GM21717 (cell line): ENCODE results near the gene GABRG3.
"Not testable (repeated sequence)": the region's sequence is repeated elsewhere in the genome, so short reads cannot be mapped to it uniquely, and the experiment has no call there.

ENCODE experiments used
- ATAC-seq: cut with Tn5 transposase; IDR thresholded peaks from one replicate; pipeline ENCODE4 v1.9.1; 2021; ENCODE audit warnings: mild to moderate bottlenecking, moderate library complexity; ENCODE audit not compliant: unreplicated experiment

Gene GABRG3

DNA sequence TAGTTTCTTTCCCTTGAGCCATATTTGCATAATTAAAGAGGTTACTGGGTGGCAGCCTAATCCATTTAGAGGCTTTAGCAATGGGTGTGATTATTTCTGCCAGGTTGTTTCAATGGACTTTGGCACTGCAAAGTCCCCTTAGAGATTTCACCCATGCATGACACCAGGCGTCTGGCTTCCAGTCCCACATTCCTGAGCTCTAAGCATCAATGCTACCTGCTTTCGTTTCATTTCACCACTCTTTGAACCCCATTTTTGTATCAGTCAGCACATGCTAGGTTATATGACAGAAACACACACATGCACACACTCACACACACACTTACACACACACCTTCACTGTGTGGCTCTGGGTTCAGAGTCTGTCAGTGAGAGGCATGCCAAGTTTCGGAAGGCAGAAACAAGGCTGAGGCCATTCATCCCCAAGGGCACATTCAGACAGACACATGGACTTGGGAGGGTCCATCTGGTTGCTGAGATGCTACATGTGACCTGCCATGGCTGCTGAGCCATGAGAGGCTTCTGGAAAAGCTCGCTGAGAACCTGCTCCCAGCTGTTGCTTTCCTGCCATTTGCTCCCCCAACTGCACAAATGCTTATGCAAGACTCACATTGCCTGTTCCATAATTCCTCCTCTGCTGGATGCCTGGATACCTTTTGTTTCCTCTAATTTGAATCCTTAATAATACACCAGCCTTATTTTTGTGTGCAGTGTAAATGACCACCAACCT is 354.1 kb downstream of the GABRG3 start:
- no peak for ATAC-seq

- ATAC-seq = no peak
Observed at GRCh38 chr15:27327467-27328025, 356.6 kb downstream of the GABRG3 start.

DNA sequence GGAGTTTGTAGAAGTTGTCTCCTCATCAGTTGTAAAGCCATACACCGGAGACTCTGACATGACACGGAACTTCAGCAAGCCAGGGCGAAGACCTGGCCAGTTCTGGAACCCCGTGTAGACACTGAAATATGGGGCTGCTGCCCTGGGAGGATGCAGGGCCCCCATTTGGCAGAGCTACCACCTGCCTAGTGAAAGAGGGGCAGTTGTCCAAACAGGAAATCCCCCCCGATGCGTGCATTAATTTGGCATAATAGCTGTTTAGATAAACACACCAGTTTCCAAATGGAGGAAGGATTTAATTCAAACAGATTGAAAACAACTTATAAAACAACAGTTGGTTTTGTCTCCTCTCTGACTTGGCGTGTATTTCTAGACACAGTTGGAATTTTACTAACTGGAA is 357.2 kb downstream of the GABRG3 start:
- ATAC-seq = no peak

- no peak for ATAC-seq
Observed at GRCh38 chr15:27328608-27329007, 357.6 kb downstream of the GABRG3 start.

GRCh38 chr15:27330326-27330725 is 359.3 kb downstream of the GABRG3 start:
- ATAC-seq = no peak

- no peak for ATAC-seq
Observed at GRCh38 chr15:27336676-27337075, 365.7 kb downstream of the GABRG3 start.

- ATAC-seq = no peak
Observed at GRCh38 chr15:27339138-27339537, 368.2 kb downstream of the GABRG3 start.

- ATAC-seq = no peak
Observed at GRCh38 chr15:27341780-27342343, 370.9 kb downstream of the GABRG3 start.

DNA sequence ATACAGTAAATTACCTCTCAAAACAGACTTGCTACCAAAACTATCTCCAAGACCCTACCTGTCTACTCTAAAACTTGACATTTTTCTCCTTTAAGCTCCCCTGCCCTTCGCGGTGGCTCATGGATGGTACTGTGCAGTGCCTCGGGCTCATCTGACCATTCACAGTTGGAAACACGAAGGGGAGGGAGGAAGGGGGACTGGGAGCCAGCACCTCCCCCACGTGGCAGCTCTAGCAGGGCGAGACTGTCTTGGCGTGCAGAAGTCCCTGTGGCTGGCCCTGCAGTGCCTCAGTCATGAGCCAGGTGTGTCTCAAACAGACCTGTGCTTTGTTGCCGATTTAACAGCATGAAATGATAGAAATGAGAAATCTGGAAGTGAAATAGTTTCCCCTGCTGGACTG is 372.0 kb downstream of the GABRG3 start:
- no peak for ATAC-seq

DNA sequence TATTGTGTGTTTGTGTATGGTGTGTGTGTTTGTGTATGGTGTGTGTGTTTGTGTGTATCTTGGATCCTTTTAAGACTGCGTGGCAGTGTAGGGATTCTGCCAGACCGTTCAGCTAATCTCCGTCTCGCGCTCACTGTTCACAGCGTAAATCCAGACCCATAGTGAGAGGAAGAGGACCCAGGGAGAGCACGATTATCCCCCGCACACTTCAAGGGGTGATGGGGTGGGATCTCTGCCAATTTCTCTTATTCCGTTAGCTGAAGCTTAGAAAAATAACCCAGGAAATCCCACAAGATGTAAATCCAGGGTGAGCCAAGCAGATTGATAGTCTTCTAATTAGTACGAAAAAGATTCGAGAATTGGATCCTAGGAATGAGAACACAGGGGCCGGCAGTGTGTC is 381.2 kb downstream of the GABRG3 start:
- ATAC-seq = no peak

- ATAC-seq = no peak
Observed at GRCh38 chr15:27353856-27354255, 382.9 kb downstream of the GABRG3 start.

DNA sequence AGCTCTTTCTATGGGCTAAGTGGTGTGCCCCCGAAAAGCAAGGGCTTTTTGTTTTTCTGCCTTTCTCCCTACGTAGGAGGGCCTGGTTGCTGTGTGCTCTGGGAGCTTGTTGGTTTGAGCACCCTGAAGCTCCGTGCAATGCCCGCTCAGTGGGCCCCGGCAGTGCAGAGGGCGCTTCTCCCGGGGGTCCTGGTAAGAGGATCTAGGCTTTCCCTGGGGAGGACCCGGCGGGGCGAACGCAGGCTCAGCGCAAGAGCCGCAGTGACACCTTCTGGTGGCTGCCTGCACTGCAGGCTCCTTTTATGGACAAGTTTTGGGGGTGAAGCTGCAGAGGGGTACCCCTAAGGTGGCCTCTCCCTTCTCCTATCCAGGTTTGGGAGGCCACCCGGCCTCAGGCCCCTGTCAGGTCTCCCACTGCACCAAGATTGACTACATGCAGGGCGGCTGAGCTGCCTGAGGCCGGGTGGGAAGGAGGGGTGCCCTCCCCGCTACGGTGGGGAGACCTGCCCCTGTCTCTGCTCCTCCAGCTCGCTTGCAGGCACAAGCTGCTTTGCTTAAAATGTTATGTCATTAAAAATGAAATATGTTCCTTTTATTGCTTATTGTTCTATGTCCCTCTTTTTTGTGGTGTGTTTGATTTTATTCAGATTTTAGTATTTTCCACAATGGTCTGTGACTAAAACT is 387.9 kb downstream of the GABRG3 start:
- no peak for ATAC-seq

GRCh38 chr15:27359586-27359985 is 388.6 kb downstream of the GABRG3 start:
- ATAC-seq = no peak

DNA sequence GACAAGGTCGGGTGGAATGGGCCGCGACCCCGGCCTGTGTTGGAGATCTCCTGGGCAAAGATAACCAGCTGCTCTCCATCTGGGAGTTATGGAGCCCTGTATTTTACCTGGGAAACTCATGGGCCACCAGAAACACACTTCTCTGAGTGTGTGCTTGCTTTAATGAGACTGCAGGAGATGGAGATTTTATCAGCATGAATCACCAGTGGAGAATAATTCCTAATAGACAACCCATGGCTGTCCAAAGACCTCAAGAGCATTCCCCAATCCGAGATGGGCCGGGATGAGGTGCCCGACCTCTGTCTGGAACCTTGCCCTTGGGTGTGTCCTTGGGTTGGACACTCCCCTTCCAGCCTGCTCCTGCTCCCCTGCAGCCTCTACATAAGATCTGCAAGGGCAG is 389.3 kb downstream of the GABRG3 start:
- ATAC-seq = no peak

- no peak for ATAC-seq
Observed at GRCh38 chr15:27361438-27361837, 390.5 kb downstream of the GABRG3 start.

- no peak for ATAC-seq
Observed at GRCh38 chr15:27365456-27365855, 394.5 kb downstream of the GABRG3 start.

DNA sequence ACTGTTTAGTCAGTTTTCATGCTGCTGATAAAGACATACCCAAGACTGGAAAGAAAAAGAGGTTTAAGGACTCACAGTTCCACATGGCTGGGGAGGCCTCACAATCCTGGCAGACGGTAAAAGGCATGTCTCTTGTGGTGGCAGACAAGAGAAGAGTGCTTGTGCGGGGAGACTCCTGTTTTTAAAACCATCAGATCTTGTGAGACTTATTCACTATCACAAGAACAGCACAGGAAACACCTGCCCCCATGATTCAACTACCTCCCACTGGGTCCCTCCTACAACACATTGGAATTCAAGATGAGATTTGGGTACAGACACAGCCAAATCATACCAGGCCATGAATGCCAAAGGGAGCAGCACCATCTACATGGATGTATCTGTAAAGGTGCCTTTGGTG is 406.4 kb downstream of the GABRG3 start:
- not testable (repeated sequence) for ATAC-seq

DNA sequence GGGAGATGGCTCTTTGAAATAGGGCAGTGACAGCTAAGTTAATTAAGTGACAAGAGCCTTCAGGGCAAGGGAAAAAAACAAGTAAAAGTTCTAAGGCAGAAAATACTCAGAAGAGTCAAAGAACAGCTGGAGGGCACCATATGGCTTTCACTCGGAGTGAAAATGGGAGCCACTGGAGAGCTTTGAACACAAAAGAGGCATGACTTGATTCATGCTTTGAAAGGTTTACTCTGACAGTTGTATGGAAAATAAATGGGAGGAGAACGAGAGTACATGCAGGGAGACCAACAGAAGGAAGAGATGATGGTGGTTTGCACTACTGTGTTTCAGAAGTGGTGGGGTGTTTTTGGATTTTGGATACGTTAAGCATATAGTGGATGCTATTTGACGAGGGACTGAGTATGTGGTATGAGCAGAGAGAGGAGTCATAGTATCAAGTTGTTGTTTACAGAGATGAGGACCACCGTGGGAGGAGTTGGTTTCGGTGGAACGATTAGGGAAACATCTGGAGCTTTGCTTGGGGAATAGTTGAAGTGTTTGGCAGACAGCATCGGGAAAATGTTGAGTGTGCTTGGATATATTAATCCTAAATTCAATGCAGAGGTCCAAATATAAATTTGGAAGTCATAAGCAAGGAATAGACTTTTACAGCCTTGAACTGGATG is 411.5 kb downstream of the GABRG3 start:
- no peak for ATAC-seq

DNA sequence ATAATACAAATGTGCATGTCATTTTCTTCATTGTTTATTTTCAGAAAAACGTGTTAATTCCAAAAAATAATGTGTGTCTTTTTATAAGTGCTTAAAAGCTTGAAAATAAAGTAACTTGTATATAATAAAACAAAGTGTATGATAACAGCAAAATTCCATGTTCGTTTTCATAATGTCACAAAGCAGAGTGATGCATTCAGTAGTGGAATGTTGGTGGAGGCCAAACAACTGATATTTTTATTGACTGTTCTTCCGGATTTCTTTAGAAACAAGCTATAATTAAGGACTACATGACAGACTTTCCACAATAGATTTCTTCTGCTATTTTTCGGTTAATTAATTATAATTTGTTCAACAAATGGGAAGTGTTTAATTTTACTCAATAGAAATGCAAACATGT is 412.7 kb downstream of the GABRG3 start:
- ATAC-seq = no peak

DNA sequence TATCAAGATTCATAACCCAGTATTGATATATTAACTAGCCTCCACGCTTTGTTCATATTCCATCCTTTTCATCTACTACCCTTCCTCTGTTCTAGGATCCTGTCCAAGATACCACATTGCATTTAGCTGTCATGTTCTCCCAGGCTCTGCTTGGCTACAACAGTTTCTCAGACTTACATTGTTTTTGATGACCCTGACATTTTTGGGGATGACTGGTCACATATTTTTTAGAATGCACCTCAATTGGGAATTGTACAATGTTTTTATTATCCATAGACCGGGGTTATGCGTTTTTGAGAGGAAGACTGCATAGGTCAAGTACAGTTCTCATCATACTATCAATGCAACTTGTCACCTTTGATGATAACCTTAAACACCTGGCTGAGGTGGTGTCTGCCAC is 421.2 kb downstream of the GABRG3 start:
- ATAC-seq = no peak

DNA sequence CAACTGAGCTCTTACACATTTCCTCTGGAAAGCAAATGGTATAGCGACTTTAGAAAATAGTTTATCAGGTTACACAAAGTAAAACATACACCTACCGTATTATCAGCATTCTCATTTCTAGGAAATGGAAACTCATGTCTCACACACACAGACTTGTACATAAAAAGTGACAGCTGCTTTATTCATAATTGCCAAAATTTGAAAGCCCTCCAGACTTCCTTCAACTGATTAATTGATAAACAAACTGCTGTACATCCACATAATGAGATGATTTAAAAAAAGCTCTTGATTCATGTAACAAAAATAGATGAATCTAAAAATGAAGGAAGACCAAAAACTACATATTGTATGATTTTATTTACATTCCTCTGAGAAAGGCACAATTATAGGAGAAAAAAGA is 425.5 kb downstream of the GABRG3 start:
- ATAC-seq = no peak
